ENCODE data around the gene GAPDHS.

DNA sequence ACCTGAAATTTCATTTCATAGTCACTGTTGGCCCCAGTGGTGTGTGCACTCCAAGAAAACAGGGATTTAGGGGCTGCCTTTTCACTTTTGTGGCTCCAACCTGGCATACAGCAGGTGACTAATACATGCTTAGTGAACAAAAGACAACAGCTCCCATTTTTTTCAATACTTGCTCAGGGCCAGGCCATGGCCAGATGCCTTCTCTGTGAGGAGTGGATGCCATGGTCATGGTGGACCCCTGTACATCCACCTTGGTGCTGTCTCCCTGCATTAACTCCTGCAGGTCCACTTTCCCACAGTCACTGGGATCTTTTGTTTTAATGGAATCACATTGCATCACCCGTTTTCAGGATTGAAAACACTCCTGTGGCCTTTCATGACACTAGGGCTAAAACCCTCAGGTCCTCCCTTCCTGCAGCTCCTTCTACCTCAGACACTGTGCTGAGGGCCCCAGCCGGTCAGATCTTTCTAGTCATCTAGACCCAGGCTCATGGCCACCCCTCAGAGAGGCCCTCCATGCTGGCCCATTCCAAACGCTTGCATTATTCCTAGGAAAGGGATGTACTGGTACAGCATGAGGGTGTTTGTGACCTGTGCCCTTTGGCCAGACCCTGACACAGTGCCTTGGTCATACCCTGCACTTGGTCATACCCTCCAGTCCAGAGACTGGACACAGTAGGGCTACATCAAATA, 11.0 kb downstream of the GAPDHS start:
- no peak for TF ChIP-seq CTCF (IDR thresholded peaks at IDR 0.05; ENCODE audit: insufficient read depth, low read depth, low read length)
- TF ChIP-seq EZH2 (IDR thresholded peaks at IDR 0.05; ENCODE audit: insufficient read depth, low read length): no peak

Data from astrocyte (in vitro differentiated cells and primary cell).